ENCODE data around the gene UBLCP1.

The UBLCP1 gene

DNA sequence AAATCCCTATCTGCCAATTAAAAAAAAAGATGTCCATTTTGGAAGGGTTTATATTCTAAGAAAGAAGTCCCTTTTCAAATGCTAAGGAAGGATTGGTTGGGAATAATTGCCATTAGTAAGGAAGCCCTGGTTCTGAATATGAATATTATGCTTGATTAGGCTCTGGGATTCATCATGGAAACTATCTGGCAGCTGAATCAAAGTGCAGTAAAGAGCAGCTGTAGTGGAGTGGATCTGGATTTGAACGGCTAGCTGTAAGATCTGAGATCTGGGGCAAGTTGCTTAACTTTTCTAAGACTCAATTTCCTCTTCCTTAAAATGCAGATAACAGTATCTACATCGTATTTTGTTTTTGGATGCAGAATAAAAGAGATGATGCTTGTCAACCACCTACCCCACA is 56.7 kb downstream of the UBLCP1 start:
- TF ChIP-seq GATA3 (IDR thresholded peaks at IDR 0.05; ENCODE audit: low read depth, low read length) (peak; percentile 95), GATA2 (IDR thresholded peaks at IDR 0.05; ENCODE audit: low read depth, low read length) (peak; percentile 94)

DNA sequence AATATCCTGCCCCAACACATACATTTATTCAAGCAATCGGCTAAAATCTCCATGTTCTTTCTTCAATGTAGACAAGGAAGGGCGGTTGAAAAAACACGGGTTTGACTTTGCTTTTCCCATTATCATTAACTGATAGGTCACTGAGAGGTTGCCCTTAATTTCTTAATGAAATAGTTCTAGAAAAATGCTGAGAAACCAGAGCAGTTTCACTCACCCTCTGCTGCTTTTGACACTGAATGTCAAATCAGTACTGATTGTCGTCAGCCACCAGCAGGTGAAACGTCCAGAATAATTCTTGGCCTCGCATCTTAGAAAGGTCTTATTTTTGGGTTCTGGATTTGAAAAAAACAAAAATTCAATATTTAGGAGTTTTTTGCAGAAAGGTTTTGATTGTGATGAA is 59.1 kb downstream of the UBLCP1 start:
- TF ChIP-seq GATA2 (IDR thresholded peaks at IDR 0.05; ENCODE audit: low read depth, low read length) (no peak), GATA3 (IDR thresholded peaks at IDR 0.05; ENCODE audit: low read depth, low read length) (no peak)

DNA sequence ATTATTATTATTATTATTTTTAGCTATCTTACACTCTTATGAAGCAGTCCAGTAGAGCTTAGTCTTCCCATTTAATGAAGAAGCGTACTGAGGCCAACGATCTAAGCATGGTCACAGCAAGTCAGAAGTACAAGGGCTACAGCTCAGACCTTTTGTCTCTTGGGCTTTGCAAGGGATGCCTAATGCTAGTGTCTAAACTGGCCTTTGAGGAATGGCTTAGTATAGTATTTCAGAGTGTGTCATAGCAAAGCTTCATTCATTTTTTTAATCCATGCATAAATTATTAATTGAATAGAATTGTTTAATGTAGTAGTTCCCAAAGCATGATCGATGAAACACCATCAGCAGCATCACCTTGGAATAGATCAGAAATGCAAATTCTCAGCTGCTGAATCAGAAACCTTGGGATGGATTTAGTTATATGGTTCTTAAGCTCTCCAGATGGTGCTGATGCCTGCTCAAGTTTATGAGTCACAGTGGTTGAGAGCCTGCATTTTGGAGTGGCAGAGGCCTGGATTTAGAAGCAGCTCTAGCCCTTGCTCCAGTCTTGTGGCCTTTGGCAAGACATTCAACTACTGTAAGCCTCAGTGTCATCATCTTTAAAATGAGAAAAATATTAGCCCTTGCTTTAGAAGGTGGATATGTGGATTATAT is 61.1 kb downstream of the UBLCP1 start:
- no peak for TF ChIP-seq GATA3 (IDR thresholded peaks at IDR 0.05; ENCODE audit: low read depth, low read length)
- TF ChIP-seq GATA2 (IDR thresholded peaks at IDR 0.05; ENCODE audit: low read depth, low read length) = no peak

DNA sequence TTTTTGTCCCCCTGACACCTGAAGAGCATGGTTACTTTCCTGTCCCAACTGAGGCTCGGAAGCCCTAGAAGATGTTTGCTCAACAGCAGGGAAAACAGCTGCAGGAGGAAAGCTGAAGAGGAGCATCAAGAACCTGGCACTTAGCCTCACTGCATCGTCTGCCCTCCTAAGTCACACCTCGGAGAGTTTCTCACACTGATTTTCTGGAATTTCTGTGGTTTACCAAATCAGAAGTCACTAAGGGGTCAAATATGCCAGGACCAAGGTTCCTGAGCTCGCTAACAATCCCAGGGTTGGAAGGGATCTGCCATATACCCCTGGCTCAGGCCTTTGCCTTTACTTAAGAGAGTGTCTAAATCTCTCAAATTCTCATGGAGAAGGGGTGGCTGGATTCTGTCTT is 61.9 kb downstream of the UBLCP1 start:
- TF ChIP-seq GATA2 (IDR thresholded peaks at IDR 0.05; ENCODE audit: low read depth, low read length) = no peak
- TF ChIP-seq GATA3 (IDR thresholded peaks at IDR 0.05; ENCODE audit: low read depth, low read length) = no peak

DNA sequence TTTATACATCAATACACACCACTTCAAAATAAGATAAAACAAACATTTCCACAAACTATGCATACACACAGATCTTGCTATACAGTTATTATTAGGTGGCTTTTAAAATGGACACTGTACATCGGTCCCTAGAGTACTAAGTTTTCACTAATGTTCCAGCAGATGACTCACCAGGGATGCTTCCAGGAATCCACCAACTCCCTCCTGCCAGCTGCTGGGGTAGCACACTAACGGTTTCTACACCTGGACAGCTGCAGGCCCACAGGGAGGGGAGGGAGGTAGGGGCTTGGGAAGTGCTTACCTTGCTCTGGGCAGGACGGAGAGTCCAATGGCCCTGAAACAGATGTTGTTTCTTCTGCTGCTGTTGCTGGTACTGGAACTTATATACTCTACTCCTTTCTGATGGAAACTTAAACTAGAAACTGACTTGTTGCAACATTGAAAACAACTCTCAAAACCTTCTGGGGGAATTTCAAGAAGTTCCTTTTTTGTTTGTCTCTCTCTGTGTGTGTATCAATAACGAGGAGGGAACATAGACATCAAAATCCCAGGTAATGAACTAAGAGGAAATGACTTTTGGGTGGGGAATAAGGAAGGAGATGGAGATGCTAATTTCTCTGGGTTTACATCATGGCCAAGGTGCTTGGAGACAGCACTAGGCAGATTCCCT is 67.2 kb downstream of the UBLCP1 start, which contains the start of gene IL12B:
TSS of gene IL12B (minus strand) at position 357 of the 670 bp plus-strand sequence. CDS start 3,705 bp downstream, outside the sequence.
- TF ChIP-seq GATA2 (IDR thresholded peaks at IDR 0.05; ENCODE audit: low read depth, low read length) = no peak
- no peak for TF ChIP-seq GATA3 (IDR thresholded peaks at IDR 0.05; ENCODE audit: low read depth, low read length)

DNA sequence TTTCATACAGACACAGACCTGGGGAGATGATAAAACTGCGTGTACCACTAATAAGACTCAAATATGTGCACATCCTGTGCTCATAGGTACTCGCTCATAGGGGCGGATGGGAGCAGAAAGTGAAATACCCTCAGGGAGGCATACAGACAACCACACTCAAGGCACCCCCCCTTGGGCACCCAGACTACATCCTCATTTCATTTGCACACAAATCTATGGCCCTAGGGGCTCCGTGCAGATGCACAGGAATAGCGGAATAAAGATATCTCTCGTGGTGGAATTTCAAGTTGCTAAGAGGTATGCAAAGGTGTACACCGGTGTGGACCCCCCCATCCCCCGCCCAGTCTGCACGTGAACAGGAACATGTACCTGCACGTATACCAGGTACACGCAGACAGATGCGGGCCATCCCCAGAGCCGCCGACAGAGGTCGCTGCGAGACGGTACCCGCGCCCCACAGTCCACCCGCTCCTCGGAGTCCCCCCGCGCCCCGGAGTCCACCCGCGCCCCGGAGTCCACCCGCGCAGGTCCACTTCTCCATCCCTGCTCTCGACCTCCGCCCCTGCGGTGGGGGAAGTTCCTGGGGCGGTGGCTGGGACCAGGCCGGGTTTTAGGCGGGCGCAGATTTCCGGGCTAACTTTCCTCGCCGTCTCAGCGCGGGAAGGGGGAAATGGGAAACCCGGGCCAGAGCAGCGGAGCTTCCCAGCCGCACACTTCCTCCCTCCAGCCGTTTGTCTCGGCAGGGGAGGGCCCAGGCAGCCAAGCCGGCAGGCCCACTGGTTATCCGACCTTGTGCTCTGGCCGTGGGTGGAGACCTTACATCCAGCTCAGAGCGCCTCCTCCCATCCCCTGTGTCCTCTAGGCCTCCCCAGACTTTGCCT is 68.2 kb downstream of the UBLCP1 start:
- TF ChIP-seq GATA3 (IDR thresholded peaks at IDR 0.05; ENCODE audit: low read depth, low read length) (no peak), GATA2 (IDR thresholded peaks at IDR 0.05; ENCODE audit: low read depth, low read length) (no peak)

DNA sequence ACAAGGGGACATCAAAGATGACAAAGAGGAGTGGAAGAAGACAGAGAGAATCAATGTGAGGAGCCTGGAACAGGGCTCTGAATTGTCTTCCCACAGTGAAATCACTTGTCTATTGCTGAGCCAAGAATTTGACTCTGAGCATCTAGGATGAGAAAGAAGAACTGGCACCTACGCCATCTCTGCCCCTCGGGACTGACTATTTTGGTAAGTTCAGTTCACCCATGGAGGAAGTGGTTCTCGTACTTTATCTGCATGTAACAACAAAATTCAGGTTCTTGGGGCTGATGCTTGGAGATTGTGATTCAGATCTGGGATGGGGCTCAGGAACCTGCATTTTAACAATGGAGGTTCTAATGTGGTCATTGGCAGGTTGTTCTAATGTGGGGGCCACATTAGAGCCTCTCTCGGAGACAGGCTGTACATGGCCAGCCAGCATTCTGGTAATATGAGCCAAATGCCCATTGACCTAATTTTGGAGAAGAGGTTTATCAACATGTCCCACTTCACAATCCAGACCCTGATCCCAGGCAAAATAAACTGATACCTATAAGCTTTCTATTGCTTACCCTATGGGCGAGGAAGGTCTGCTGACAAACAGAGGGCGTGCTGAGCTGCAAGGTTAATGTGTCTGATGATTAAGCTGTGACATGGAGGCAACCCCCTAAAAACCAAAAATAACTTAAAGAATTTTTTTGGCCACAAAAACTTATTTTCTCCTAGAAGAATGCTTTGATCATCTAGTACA is 69.9 kb downstream of the UBLCP1 start:
- TF ChIP-seq GATA2 (IDR thresholded peaks at IDR 0.05; ENCODE audit: low read depth, low read length) (no peak), GATA3 (IDR thresholded peaks at IDR 0.05; ENCODE audit: low read depth, low read length) (no peak)

DNA sequence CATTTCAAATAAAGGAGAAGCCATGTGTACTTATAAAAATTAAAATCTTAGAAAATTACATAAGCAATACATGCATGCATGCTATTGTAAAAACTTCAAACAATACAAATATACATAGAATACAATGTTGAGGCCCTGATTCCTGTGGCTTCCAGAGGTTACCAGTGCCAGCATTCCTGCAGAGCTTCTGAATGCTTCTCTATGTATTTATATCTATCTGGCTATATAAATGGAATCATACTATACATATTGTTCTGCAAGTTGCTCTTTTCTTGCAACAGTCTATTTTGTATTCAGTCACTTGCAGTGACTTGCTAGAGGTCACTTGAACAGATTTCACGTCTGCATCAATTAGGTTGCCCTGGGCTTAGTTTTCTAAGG is 70.4 kb downstream of the UBLCP1 start:
- TF ChIP-seq GATA2 (IDR thresholded peaks at IDR 0.05; ENCODE audit: low read depth, low read length) = no peak
- TF ChIP-seq GATA3 (IDR thresholded peaks at IDR 0.05; ENCODE audit: low read depth, low read length) = no peak
